Tibial artery (tissue), 4 donors: ENCODE results near the gene AP3S1.
"Not testable (repeated sequence)": the region's sequence is repeated elsewhere in the genome, so short reads cannot be mapped to it uniquely, and the experiment has no call there.

Experiments
- DNase-seq, 2 donors: peaks; one replicate each; pipeline ENCODE4 v3.0.0-alpha.2; 2019
- H3K27ac ChIP-seq, 2 donors: fragments of 200-600 bp; sonication (generic) in 1 of 2; 1 replicate in 1 of 2; 2 replicates in 1 of 2; pipeline ENCODE4 v1.5.1; 2018 to 2019; ENCODE audit warnings: mild to moderate bottlenecking in 1 of 2
- H3K27me3 ChIP-seq, 2 donors: fragments of 200-600 bp; sonication (generic) in 1 of 2; one replicate each; pipeline versions ENCODE4 v1.5.1 to v1.6.0; 2016 to 2019
- H3K36me3 ChIP-seq, 3 donors: fragments of 200-600 bp; sonication (generic) in 2 of 3; one replicate each; pipeline ENCODE4 v1.5.1; 2016 to 2019; ENCODE audit warnings: mild to moderate bottlenecking in 2 of 3
- H3K4me1 ChIP-seq, 4 donors: fragments of 200-600 bp; sonication (generic) in 2 of 4; 1 replicate in 3 of 4; 2 replicates in 1 of 4; pipeline ENCODE4 v1.5.1; 2016 to 2019
- H3K4me3 ChIP-seq, 2 donors: fragments of 200-600 bp; sonication (generic) in 1 of 2; 1 replicate in 1 of 2; 2 replicates in 1 of 2; pipeline ENCODE4 v1.5.1; 2018 to 2019; ENCODE audit warnings: mild to moderate bottlenecking in 2 of 2
- H3K9me3 ChIP-seq, 3 donors: fragments of 200-600 bp; sonication (generic) in 1 of 3; one replicate each; pipeline ENCODE4 v1.5.1; 2016 to 2019
- intact Hi-C: fragments of 100-400 bp; cut with DNase I; formaldehyde crosslinking; loops from one replicate; pipeline ENCODE4 v1.15.0; 2023; ENCODE audit warnings: low total_unique reads
- TF ChIP-seq, protein P1 (sequence below), 2 experiments: fragments of 200-600 bp in 1 of 2; fragments of 450-650 bp in 1 of 2; IDR thresholded peaks; one replicate each; pipeline ENCODE4 v1.5.1; 2017 to 2019; ENCODE audit warnings: antibody characterized with exemption in 2 of 2, mild to moderate bottlenecking in 1 of 2, moderate library complexity in 1 of 2

Gene AP3S1

DNA sequence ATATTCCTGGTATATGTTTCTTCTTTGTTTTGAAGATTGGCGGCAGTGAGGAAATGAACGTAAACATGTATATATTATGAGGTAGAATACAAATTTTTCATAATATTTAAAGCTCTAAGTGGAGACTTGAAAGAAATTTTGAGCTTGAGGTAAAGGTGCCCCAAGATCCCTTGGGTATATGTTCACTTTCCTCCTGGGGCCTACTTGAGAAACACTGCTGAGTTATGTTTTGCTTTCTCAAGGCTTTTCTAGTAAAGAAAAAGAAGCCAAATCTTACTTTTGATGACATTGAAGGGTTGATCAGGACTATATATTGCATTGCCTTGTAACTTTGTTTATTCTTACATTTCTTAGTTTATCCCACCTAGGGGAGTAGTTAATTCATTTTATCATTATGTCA is 30.7 kb downstream of the AP3S1 start:
- peaks cover 0 to 28% (median 2%) of the 10 kb centered on the region in 4 donors for H3K4me1 ChIP-seq

GRCh38 chr5:115873392-115873791 is 31.7 kb downstream of the AP3S1 start:
- Histone ChIP-seq H3K9me3 (no peaks in the 10 kb centered on the region), H3K4me1 (peaks cover 0 to 28% (median 2%) of the 10 kb centered on the region in 4 donors), H3K27ac (no peak overlapping the region), H3K4me3 (no peak overlapping the region), H3K36me3 (peaks cover 18 to 20% (median 20%) of the 10 kb centered on the region in 3 donors), H3K27me3 (no peaks in the 10 kb centered on the region)
- intact Hi-C loops: no loop called here
- no peak for DNase-seq
- TF ChIP-seq, protein P1, sequence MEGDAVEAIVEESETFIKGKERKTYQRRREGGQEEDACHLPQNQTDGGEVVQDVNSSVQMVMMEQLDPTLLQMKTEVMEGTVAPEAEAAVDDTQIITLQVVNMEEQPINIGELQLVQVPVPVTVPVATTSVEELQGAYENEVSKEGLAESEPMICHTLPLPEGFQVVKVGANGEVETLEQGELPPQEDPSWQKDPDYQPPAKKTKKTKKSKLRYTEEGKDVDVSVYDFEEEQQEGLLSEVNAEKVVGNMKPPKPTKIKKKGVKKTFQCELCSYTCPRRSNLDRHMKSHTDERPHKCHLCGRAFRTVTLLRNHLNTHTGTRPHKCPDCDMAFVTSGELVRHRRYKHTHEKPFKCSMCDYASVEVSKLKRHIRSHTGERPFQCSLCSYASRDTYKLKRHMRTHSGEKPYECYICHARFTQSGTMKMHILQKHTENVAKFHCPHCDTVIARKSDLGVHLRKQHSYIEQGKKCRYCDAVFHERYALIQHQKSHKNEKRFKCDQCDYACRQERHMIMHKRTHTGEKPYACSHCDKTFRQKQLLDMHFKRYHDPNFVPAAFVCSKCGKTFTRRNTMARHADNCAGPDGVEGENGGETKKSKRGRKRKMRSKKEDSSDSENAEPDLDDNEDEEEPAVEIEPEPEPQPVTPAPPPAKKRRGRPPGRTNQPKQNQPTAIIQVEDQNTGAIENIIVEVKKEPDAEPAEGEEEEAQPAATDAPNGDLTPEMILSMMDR (IDR thresholded peaks at IDR 0.05): no peak

More for the DNA sequence above, 30.7 kb downstream of the AP3S1 start:
- H3K9me3 ChIP-seq: no peaks in the 10 kb centered on the region
- no peaks in the 10 kb centered on the region for H3K27me3 ChIP-seq
- H3K36me3 ChIP-seq: peaks cover 18 to 20% (median 20%) of the 10 kb centered on the region in 3 donors
- DNase-seq: no peak
- intact Hi-C loops: no loop called here
- TF ChIP-seq, protein P1 (IDR thresholded peaks at IDR 0.05): no peak
- H3K27ac ChIP-seq: no peak overlapping the region
- no peak overlapping the region for H3K4me3 ChIP-seq

GRCh38 chr5:115875447-115875846 is 33.7 kb downstream of the AP3S1 start:
- TF ChIP-seq, protein P1 (IDR thresholded peaks at IDR 0.05): peak in 1 of 2 experiments; percentile 26
- no peak for DNase-seq
- Histone ChIP-seq H3K27ac (no peak overlapping the region), H3K36me3 (peaks cover 10 to 19% (median 17%) of the 10 kb centered on the region in 3 donors), H3K27me3 (no peaks in the 10 kb centered on the region), H3K9me3 (no peaks in the 10 kb centered on the region), H3K4me3 (no peak overlapping the region), H3K4me1 (peaks cover 0 to 16% (median 2%) of the 10 kb centered on the region in 4 donors)
- intact Hi-C loops: no loop called here

DNA sequence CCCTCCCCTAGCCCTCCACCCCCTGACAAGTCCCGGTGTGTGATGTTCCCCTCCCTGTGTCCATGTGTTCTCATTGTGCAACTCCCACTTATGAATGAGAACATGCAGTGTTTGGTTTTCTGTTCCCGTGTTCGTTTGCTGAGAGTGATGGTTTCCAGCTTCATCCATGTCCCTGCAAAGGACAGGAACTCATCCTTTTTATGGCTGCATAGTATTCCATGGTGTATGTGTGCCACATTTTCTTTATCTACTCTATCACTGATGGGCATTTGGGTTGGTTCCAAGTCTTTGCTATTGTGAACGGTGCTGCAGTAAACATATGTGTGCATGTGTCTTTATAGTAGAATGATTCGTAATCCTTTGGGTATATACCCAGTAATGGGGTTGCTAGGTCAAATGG is 35.6 kb downstream of the AP3S1 start:
- intact Hi-C loops, DNase-seq: not testable (repeated sequence)

DNA sequence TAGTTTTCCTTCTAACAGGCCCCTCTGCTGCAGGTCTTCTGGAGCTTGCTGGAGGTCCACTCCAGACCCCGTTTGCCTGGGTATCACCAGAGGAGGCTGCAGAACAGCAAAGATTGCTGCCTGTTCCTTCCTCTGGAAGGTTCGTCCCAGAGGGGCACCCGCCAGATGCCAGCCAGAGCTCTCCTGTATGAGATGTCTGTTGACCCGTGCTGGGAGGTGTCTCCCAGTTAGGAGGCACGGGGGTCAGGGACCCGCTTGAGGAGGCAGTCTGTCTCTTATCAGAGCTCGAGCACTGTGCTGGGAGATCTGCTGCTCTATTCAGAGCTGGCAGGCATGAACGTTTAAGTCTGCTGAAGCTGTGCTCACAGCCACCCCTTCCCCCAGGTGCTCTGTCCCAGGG is 40.7 kb downstream of the AP3S1 start:
- H3K27me3 ChIP-seq, H3K9me3 ChIP-seq, H3K4me1 ChIP-seq, H3K27ac ChIP-seq, H3K4me3 ChIP-seq, intact Hi-C loops, DNase-seq: not testable (repeated sequence)
- H3K36me3 ChIP-seq: peaks cover 0 to 16% (median 14%) of the 10 kb centered on the region in 3 donors

More for the DNA sequence above, 35.6 kb downstream of the AP3S1 start:
- H3K36me3 ChIP-seq, H3K9me3 ChIP-seq, H3K4me3 ChIP-seq, H3K27me3 ChIP-seq, H3K27ac ChIP-seq: not testable (repeated sequence)
- H3K4me1 ChIP-seq: peaks cover 0 to 16% (median 2%) of the 10 kb centered on the region in 4 donors

GRCh38 chr5:115884704-115885103 is 43.0 kb downstream of the AP3S1 start:
- H3K36me3 ChIP-seq: peaks cover 0 to 16% (median 14%) of the 10 kb centered on the region in 3 donors
- no peak overlapping the region for H3K27ac ChIP-seq
- peaks cover 0 to 8% (median 0%) of the 10 kb centered on the region in 4 donors for H3K4me1 ChIP-seq
- intact Hi-C loops: no loop called here
- no peak for DNase-seq
- no peak overlapping the region for H3K4me3 ChIP-seq
- no peaks in the 10 kb centered on the region for H3K27me3 ChIP-seq
- H3K9me3 ChIP-seq: no peaks in the 10 kb centered on the region
- TF ChIP-seq, protein P1 (IDR thresholded peaks at IDR 0.05): no peak

DNA sequence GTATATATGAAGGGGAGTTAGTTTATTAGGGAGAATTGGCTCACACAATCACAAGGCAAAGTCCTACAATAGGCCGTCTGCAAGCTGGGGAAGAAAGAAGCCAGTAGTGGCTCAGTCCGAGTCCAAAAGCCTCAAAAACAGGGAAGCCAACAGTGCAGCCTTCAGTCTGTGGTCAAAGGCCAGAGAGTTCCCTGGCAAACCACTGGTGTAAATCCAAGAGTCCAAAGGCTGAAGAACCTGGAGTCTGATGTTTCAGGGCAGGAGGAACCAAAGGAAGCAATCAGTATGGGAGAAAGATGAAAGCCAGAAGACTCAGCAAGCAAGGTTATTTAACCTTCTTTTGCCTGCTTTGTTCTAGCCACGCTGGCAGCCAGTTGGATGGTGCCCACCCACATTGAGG is 43.5 kb downstream of the AP3S1 start:
- H3K27ac ChIP-seq, H3K27me3 ChIP-seq, H3K9me3 ChIP-seq, intact Hi-C loops, H3K4me1 ChIP-seq, H3K4me3 ChIP-seq, DNase-seq: not testable (repeated sequence)
- H3K36me3 ChIP-seq: peaks cover 0 to 16% (median 14%) of the 10 kb centered on the region in 3 donors
